Activated naive CD4-positive, alpha-beta T cell treated with anti-CD3 and anti-CD28 coated beads, Interleukin-2, amount 50 U/mL, for 72 hours (primary cell): Measurements from ENCODE around the gene DIS3L2. TPM values are rescaled to one million over a fixed set of nuclear protein-coding genes. Genes with fewer than 3 reads are reported as not detected.
"Not testable (repeated sequence)": the region's sequence is repeated elsewhere in the genome, so short reads cannot be mapped to it uniquely, and the experiment has no call there.

Experiments used
- ATAC-seq, 2 donors: fragments of 150-1000 bp; cut with Tn5 transposase; 2 replicates each; pipeline ENCODE4 v1.10.0; 2021; ENCODE audit warnings: mild to moderate bottlenecking in 2 of 2, moderate library complexity in 2 of 2
- DNase-seq, 2 donors: peaks; one replicate each; pipeline ENCODE4 v3.0.0; 2021 to 2022; ENCODE audit warnings: low spot score in 2 of 2
- H3K27ac Mint-ChIP-seq, 2 donors: one replicate each; pipeline ENCODE4 v1.8.0; 2022; ENCODE audit warnings: mild to moderate bottlenecking in 2 of 2, mixed read lengths in 2 of 2
- H3K36me3 Mint-ChIP-seq, 2 donors: one replicate each; pipeline ENCODE4 v1.8.0; 2022; ENCODE audit warnings: mixed read lengths in 2 of 2
- H3K9me3 Mint-ChIP-seq, 2 donors: one replicate each; pipeline ENCODE4 v1.8.0; 2022; ENCODE audit warnings: mixed read lengths in 2 of 2
- total RNA-seq, 2 donors: library from RNA; stranded (reverse); gene quantifications; one replicate each; pipeline ENCODE4 v1.2.3, GENCODE V29; 2022

DIS3L2 gene
- total RNA-seq, 2 donors from 2014 or later = 19.9 to 44.0 TPM

DNA sequence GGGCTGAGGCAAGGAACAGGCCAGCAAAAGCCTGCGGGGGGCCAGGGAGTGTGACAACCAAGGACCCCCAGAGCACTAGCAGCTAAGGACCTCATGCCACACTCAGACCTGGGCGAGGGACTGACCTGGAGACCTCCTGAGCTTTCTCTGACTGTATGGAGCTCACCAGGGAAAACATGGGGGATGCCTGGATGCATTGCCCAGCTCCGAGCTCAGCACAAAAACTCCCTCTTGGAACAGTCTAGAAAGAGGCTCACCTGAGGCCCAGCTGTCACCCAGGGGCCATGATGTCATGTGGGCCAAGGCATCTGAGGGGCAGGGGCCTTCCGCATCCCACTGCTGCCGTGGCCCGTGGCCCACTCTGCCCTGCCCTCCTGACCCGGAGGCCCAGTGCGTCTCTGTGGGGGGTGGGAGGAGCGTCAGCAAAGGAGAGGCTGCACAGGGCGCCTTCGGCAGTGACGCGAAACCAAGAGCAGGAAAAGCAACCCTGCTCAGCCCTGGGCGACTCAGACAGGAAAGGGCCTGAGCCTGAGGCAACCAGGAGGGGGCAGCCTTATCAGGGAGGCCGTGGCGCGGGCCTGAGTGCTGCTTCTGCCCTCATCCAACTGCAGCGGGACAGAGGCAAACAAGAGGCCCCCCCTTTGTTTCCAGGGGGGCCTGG is 359.8 kb downstream of the DIS3L2 start:
- peak overlapping the region; percentile 65 to 90 for H3K27ac Mint-ChIP-seq
- DNase-seq = peak; percentile 58 to 67
- no peaks in the 10 kb centered on the region for H3K9me3 Mint-ChIP-seq
- ATAC-seq = peak; percentile 72 to 76
- H3K36me3 Mint-ChIP-seq = peaks cover 5 to 11% of the 10 kb centered on the region in 2 donors

GRCh38 chr2:232321817-232322559 is 360.5 kb downstream of the DIS3L2 start:
- peaks cover 0 to 11% of the 10 kb centered on the region in 2 donors for H3K36me3 Mint-ChIP-seq
- no peaks in the 10 kb centered on the region for H3K9me3 Mint-ChIP-seq
- DNase-seq (no peak), ATAC-seq (peak; percentile 13 to 19)
- peak overlapping the region; percentile 55 to 90 for H3K27ac Mint-ChIP-seq

DNA sequence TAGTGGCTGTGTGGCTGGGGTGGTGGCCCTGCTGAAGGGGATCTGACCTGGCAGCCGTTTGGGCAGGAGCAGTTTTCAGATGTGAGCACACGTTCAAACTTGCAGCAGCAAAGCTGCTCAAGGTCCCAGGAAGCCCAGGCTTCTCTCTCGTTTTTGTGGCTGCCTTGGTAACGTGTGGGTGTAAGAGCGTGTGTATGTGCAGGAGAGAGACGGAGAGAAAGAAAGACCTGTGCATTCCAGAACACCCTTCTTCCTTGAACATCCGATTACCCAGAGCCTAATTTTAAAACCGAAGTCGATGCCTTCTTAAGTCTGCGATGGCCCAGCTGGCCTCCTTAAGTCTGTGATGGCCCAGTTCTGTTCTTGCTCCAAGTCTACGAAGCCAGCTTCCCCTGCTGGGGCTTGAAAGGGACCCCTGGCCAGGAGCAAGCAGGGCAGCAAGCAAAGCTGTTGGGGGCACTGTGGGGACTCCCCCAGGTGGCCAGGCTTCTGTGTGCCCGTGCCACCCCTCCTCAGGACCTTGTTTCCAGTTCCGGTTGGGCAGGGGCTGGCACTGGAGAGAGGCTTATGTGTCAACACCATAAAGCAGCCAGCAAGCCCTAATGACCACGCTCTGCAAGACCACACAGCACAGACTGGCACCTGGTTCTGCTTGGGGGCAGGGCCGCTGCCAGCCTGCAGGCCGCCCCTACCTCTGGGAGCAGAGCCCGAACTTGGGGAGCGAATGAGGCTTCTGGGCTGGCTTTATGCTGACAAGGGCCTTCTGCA is 361.2 kb downstream of the DIS3L2 start:
- DNase-seq = no peak
- Mint-ChIP-seq H3K27ac (peak overlapping the region; percentile 61 to 90), H3K9me3 (no peaks in the 10 kb centered on the region), H3K36me3 (peaks cover 0 to 11% of the 10 kb centered on the region in 2 donors)
- peak in 1 of 2 donors; percentile 6 for ATAC-seq

- H3K9me3 Mint-ChIP-seq = no peaks in the 10 kb centered on the region
- ATAC-seq = no peak
- DNase-seq = no peak
- H3K27ac Mint-ChIP-seq = no peak overlapping the region
- H3K36me3 Mint-ChIP-seq = peaks cover 0 to 7% of the 10 kb centered on the region in 2 donors
These were observed 361.8 kb downstream of the DIS3L2 start for GRCh38 chr2:232323328-232323650.

GRCh38 chr2:232323967-232324366 is 362.5 kb downstream of the DIS3L2 start:
- not testable (repeated sequence) for ATAC-seq, H3K36me3 Mint-ChIP-seq, H3K27ac Mint-ChIP-seq, DNase-seq, H3K9me3 Mint-ChIP-seq

- H3K27ac Mint-ChIP-seq = no peak overlapping the region
- no peak for ATAC-seq
- DNase-seq = no peak
- no peaks in the 10 kb centered on the region for H3K36me3 Mint-ChIP-seq
- H3K9me3 Mint-ChIP-seq = no peaks in the 10 kb centered on the region
These were observed 363.3 kb downstream of the DIS3L2 start for GRCh38 chr2:232324778-232325177.

GRCh38 chr2:232325324-232326273 is 364.1 kb downstream of the DIS3L2 start:
- Mint-ChIP-seq H3K27ac (no peak overlapping the region), H3K36me3 (no peaks in the 10 kb centered on the region), H3K9me3 (no peaks in the 10 kb centered on the region)
- DNase-seq (peak; percentile 44 to 68), ATAC-seq (peak; percentile 49 to 61)

GRCh38 chr2:232326274-232327104 is 365.0 kb downstream of the DIS3L2 start:
- not testable (repeated sequence) for H3K9me3 Mint-ChIP-seq, H3K27ac Mint-ChIP-seq, DNase-seq, H3K36me3 Mint-ChIP-seq
- ATAC-seq = peak in 1 of 2 donors; percentile 9

DNA sequence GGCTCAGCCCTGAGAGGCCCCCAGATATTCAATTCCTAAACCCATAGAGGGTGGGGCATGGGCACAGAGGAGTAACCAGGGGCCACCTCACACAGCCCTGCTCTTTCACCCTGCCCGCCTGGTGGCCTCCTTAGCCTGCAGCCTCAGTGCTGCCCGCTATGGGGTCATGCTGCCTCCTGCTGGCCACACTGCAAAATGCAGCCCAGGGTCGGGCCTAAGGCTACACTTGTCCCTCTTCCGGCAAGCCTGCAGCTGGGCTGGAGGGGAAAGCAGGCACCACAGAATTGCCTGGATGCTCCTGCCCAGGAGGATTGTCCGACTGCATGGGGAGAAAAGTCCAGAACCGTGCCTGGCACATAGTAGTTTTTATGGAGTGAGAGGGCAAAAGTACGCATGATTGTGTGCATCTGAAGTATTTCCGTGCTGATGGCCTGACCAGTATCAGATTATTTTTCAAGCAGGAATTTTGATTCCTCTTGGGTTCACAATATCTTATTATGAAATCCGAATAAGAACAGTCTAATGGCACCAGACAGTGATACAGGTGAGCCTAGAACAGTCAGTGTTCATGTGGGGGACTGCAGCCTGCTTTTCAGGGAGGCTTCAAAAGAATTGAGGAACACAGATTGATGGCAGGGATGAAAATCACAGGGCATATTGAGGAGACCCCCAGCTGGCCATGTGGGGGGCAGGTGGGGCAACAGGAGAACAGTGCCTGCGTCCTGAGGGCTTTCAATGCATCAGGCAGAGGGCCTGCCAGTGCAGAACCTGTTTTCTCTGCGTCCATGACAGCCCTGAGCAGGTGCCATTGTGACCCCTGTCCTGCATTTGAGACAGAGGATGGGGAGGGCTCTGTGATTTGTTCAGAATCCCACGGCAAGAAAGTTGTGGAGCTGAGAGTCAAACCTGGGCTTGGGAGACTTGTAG is 365.9 kb downstream of the DIS3L2 start:
- Mint-ChIP-seq H3K36me3 (no peaks in the 10 kb centered on the region), H3K27ac (no peak overlapping the region), H3K9me3 (no peaks in the 10 kb centered on the region)
- DNase-seq (peak; percentile 79 to 95), ATAC-seq (peak; percentile 83 to 84)

GRCh38 chr2:232328032-232328422 is 366.5 kb downstream of the DIS3L2 start:
- H3K9me3 Mint-ChIP-seq = no peaks in the 10 kb centered on the region
- H3K36me3 Mint-ChIP-seq = no peaks in the 10 kb centered on the region
- ATAC-seq (no peak), DNase-seq (no peak)
- no peak overlapping the region for H3K27ac Mint-ChIP-seq

DNA sequence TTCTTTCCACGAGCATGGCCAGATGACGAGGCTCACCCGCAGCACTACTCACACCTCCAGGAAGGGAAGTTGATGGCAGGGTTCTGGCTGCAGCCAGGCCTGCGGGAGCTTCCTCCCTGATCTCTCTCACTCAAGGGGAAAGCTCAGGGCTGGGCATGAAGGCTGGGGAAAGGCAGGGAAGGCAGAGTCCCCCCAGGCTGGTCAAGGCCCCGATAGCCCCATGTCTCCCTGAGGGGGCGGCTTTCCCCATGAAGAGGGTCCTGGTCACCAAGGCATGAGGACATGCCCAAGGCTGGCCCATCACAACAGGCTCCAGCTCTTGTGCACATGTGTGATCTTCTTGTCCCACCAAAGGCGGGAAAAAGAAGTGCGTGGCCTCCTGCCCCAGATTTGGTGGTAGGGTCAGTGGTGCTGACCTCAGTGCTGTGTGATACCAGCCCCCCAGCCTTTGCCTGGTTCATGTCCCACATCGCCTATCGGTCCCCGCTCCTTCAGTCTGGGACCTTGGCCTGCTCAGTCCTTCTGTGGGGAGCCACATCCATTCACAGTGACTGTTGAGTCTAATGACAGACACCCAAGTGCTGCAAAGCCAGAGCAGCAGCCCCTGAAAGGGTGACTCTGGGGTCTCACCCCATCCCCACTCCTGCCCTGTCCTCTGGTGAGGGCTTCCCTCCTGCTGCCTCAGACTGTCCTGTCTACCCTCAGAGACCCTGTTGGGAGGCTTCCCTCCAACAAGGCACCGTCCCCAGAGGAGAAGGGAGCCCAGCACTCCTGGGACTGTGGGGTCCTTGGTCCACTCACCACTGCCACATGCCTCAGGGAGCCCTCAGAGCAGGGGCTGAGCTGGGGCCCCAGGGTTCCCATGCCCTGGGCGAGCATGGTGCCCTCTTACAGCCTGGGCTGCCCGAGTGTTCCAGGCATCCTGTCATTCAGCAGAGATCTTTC is 367.3 kb downstream of the DIS3L2 start:
- H3K9me3 Mint-ChIP-seq = no peaks in the 10 kb centered on the region
- no peak overlapping the region for H3K27ac Mint-ChIP-seq
- no peak for ATAC-seq
- H3K36me3 Mint-ChIP-seq = no peaks in the 10 kb centered on the region
- no peak for DNase-seq

GRCh38 chr2:232329716-232330067 is 368.2 kb downstream of the DIS3L2 start:
- no peak overlapping the region for H3K27ac Mint-ChIP-seq

DNA sequence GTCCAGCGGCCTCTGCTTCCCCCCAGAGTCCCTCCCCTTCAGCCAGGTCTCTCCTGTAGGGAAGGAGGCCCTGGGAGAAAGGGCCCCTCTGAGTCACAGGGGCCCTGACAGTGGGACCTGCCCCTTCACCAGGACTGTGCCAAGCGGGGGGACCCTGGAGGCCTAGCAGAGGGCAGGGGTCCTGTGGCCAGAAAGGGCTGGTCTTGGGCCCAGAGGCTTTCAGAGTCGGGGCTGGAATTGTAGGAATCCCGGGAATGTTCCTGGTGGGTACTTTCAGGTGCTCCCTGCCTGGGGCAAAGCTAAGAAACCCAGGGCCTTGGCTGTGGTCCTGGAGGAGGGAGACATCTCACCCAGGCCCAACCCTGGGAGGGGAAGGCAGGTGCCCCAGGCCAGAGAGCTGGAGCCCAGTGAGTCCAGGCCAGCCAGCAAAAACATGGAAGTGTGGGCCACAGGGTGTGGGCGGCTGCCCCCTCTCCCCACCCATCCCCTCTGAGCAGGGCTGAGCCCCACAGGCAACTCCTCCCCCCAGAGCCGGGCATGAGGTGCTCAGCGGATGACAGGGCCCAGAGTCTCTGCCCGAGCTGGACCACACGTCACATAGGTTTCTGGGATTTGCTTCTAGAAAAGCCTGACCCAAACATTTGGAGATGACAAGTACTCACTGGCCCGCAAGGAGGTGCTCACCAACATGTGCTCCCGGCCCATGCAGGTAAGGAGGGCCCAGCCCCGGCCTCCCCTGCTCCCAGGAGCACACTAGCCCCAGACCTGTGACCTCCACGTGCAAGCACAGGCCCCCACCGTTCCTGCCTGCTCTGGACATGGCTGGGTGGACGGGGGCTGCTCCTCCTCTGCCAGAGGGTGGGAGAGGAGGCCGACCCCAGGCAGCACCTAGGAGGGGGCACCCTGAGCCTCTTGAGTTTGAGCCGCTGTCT is 368.8 kb downstream of the DIS3L2 start:
- Mint-ChIP-seq H3K9me3 (no peaks in the 10 kb centered on the region), H3K36me3 (no peaks in the 10 kb centered on the region), H3K27ac (no peak overlapping the region)
- ATAC-seq (no peak), DNase-seq (no peak)

More at GRCh38 chr2:232329716-232330067, 368.2 kb downstream of the DIS3L2 start:
- no peak for DNase-seq
- H3K36me3 Mint-ChIP-seq = no peaks in the 10 kb centered on the region
- no peak for ATAC-seq
- H3K9me3 Mint-ChIP-seq = no peaks in the 10 kb centered on the region
